Stomach (tissue), 4 donors: ENCODE data around the gene USP14.

Source experiments
- CTCF ChIP-seq, 7 experiments: fragments of 450-650 bp in 4 of 7; fragments of 200-600 bp in 3 of 7; sonication (generic) in 3 of 7; IDR thresholded peaks; one replicate each; pipeline ENCODE4 v1.5.1; 2016 to 2019; ENCODE audit warnings: antibody characterized with exemption in 7 of 7, control low read depth in 2 of 7, mild to moderate bottlenecking in 1 of 7
- POLR2AphosphoS5 ChIP-seq, 3 donors: sonication (generic); formaldehyde crosslinking; IDR thresholded peaks; one replicate each; pipeline ENCODE4 v1.6.1; 2016; ENCODE audit warnings: antibody characterized with exemption in 3 of 3

GRCh38 chr18:181711-182110 is 23.4 kb downstream of the USP14 start:
- TF ChIP-seq CTCF (IDR thresholded peaks at IDR 0.05) (no peak), POLR2AphosphoS5 (IDR thresholded peaks at IDR 0.05) (no peak)
